Keratinocyte (primary cell): ENCODE results near the gene THEM4. TPM values are rescaled to one million over a fixed set of nuclear protein-coding genes. Genes with fewer than 3 reads are reported as not detected.

Experiments used
- DNase-seq: peaks from one replicate; pipeline ENCODE4 v3.0.0-alpha.2; 2011; ENCODE audit warnings: low read depth, missing footprints, low spot score
- FAIRE-seq: peaks from 2 replicates; lab custom pipeline; 2011; peaks lifted over from hg19 to GRCh38; lab: Jason Lieb, UNC
- H2AFZ ChIP-seq: 2 replicates; pipeline ENCODE4 v1.6.0; 2012; ENCODE audit warnings: low read length, control low read depth, inconsistent platforms; ENCODE audit not compliant: control insufficient read depth
- H3K27ac ChIP-seq: 2 replicates; pipeline ENCODE4 v1.5.1; 2011; ENCODE audit warnings: low read length; ENCODE audit not compliant: control insufficient read depth, insufficient read depth
- H3K27me3 ChIP-seq: 3 replicates; pipeline ENCODE4 v1.6.0; 2011; ENCODE audit warnings: low read length; ENCODE audit not compliant: control insufficient read depth, insufficient read depth; ENCODE audit errors: extremely low read depth
- H3K36me3 ChIP-seq, 2 experiments: 2 replicates in 1 of 2; 3 replicates in 1 of 2; pipeline ENCODE4 v1.5.1; 2011; ENCODE audit warnings: low read length in 2 of 2, mild to moderate bottlenecking in 1 of 2; ENCODE audit not compliant: control insufficient read depth in 2 of 2, insufficient read depth in 2 of 2; ENCODE audit errors: extremely low read depth in 1 of 2
- H3K4me1 ChIP-seq: 3 replicates; pipeline ENCODE4 v1.5.1; 2011; ENCODE audit warnings: low read length; ENCODE audit not compliant: control insufficient read depth, insufficient read depth; ENCODE audit errors: extremely low read depth
- H3K4me2 ChIP-seq: 3 replicates; pipeline ENCODE4 v1.6.0; 2011; ENCODE audit warnings: low read depth, low read length; ENCODE audit not compliant: control insufficient read depth, insufficient read depth; ENCODE audit errors: extremely low read depth
- H3K4me3 ChIP-seq, 3 experiments: fragments of 200-600 bp in 1 of 3; sonication (generic) in 1 of 3; 2 replicates in 2 of 3; 3 replicates in 1 of 3; pipeline ENCODE4 v1.5.1; 2011 to 2016; ENCODE audit warnings: low read length in 3 of 3, mild to moderate bottlenecking in 3 of 3, control low read depth in 2 of 3, inconsistent platforms in 1 of 3, low read depth in 1 of 3, mixed read lengths in 1 of 3, mixed run types in 1 of 3, moderate library complexity in 1 of 3; ENCODE audit not compliant: control insufficient read depth in 2 of 3, insufficient read depth in 2 of 3; ENCODE audit errors: extremely low read depth in 1 of 3
- H3K79me2 ChIP-seq: 2 replicates; pipeline ENCODE4 v1.6.0; 2012; ENCODE audit warnings: low read length; ENCODE audit not compliant: control insufficient read depth, insufficient read depth
- H3K9ac ChIP-seq: 3 replicates; pipeline ENCODE4 v1.6.0; 2011; ENCODE audit warnings: low read length; ENCODE audit not compliant: control insufficient read depth, insufficient read depth; ENCODE audit errors: extremely low read depth
- H3K9me1 ChIP-seq: 3 replicates; pipeline ENCODE4 v1.6.0; 2011; ENCODE audit warnings: low read length; ENCODE audit not compliant: control insufficient read depth, insufficient read depth; ENCODE audit errors: extremely low read depth
- H3K9me3 ChIP-seq: 2 replicates; pipeline ENCODE4 v1.5.1; 2012; ENCODE audit warnings: low read depth, low read length; ENCODE audit not compliant: control insufficient read depth
- H4K20me1 ChIP-seq: 3 replicates; pipeline ENCODE4 v1.6.0; 2011; ENCODE audit warnings: low read length; ENCODE audit not compliant: control insufficient read depth, insufficient read depth; ENCODE audit errors: extremely low read depth
- EZH2 ChIP-seq: IDR thresholded peaks from one replicate; pipeline ENCODE4 v1.6.1; 2012; ENCODE audit warnings: inconsistent platforms, mild to moderate bottlenecking, low read length, moderate library complexity
- dilution Hi-C: fragments of 300-500 bp; cut with MboI; formaldehyde crosslinking; loops from one replicate; pipeline ENCODE4 v1.7.0; 2020; ENCODE audit warnings: low sequenced_read_pairs; ENCODE audit not compliant: extremely low pct_ligation_motif_present
- polyA plus RNA-seq, 5 experiments: library from polyadenylated mRNA; depleted of rRNA in 3 of 5; stranded (reverse) in 3 of 5; stranded (forward) in 1 of 5; unstranded in 1 of 5; fragments of >200 nt; gene quantifications; 1 replicate in 1 of 5; 2 replicates in 3 of 5; 3 replicates in 1 of 5; pipeline versions ENCODE4 v1.2.1 to v1.2.3, GENCODE V29; 2011 to 2012; ENCODE audit warnings: missing spikeins in 2 of 5, low read depth in 1 of 5, low replicate concordance in 1 of 5
- TF ChIP-seq, protein P1 (sequence below), 3 experiments: IDR thresholded peaks in 1 of 3; conservative IDR thresholded peaks in 1 of 3; optimal IDR thresholded peaks in 1 of 3; 2 replicates in 2 of 3; 3 replicates in 1 of 3; pipeline versions ENCODE3 to v1.5.1; 2011; ENCODE audit warnings: low read length in 3 of 3, mild to moderate bottlenecking in 3 of 3, moderate library complexity in 2 of 3, control low read depth in 1 of 3, inconsistent platforms in 1 of 3; ENCODE audit not compliant: insufficient read depth in 2 of 3; ENCODE audit errors: extremely low read depth in 1 of 3

THEM4 gene
- polyA plus RNA-seq, 1 donor (not counting 4 experiments of a cell fraction or from before 2014, with no cell fraction given): 23.3 TPM

DNA sequence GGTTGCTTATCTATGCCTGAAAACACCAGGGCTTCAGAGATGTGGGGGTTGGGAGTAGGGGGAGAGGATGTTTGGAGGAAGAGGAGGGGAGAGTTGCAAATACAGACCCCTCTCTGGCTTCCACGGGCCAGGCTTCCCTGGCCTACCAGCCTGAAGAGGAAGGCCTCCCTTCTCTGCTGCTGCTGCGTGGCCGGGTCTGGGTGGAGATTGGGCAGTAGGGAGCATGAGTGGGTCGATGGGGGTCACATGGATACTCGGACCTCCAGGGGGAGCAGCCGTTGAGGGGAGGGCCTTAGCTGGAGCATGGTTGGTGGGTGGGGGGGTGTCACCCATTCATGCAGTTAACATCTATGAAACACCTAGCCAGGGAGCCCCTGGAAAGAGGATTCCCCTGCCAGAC lies 79.3 kb downstream of the THEM4 start:
- FAIRE-seq (no peak), DNase-seq (no peak)
- dilution Hi-C loops: no loop called here
- no peaks in the 10 kb centered on the region for H3K9me3 ChIP-seq
- H3K27me3 ChIP-seq: no peaks in the 10 kb centered on the region
- H3K36me3 ChIP-seq: no peaks in the 10 kb centered on the region
- no peak overlapping the region for H3K9ac ChIP-seq
- peaks cover 22% of the 10 kb centered on the region for H3K4me1 ChIP-seq
- no peaks in the 10 kb centered on the region for H3K79me2 ChIP-seq
- H3K27ac ChIP-seq: no peak overlapping the region
- no peak overlapping the region for H2AFZ ChIP-seq
- H3K4me2 ChIP-seq: no peak overlapping the region
- TF ChIP-seq, protein P1, sequence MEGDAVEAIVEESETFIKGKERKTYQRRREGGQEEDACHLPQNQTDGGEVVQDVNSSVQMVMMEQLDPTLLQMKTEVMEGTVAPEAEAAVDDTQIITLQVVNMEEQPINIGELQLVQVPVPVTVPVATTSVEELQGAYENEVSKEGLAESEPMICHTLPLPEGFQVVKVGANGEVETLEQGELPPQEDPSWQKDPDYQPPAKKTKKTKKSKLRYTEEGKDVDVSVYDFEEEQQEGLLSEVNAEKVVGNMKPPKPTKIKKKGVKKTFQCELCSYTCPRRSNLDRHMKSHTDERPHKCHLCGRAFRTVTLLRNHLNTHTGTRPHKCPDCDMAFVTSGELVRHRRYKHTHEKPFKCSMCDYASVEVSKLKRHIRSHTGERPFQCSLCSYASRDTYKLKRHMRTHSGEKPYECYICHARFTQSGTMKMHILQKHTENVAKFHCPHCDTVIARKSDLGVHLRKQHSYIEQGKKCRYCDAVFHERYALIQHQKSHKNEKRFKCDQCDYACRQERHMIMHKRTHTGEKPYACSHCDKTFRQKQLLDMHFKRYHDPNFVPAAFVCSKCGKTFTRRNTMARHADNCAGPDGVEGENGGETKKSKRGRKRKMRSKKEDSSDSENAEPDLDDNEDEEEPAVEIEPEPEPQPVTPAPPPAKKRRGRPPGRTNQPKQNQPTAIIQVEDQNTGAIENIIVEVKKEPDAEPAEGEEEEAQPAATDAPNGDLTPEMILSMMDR (optimal IDR thresholded peaks at IDR 0.05 in 1 of 3, IDR thresholded peaks at IDR 0.05 in 1 of 3, conservative IDR thresholded peaks at IDR 0.05 in 1 of 3; ENCODE audit: extremely low read depth in 1 of 3, insufficient read depth in 2 of 3, low read length in 3 of 3): no peak
- no peak for TF ChIP-seq EZH2
- H3K4me3 ChIP-seq: no peak overlapping the region
- no peaks in the 10 kb centered on the region for H4K20me1 ChIP-seq
- no peaks in the 10 kb centered on the region for H3K9me1 ChIP-seq

DNA sequence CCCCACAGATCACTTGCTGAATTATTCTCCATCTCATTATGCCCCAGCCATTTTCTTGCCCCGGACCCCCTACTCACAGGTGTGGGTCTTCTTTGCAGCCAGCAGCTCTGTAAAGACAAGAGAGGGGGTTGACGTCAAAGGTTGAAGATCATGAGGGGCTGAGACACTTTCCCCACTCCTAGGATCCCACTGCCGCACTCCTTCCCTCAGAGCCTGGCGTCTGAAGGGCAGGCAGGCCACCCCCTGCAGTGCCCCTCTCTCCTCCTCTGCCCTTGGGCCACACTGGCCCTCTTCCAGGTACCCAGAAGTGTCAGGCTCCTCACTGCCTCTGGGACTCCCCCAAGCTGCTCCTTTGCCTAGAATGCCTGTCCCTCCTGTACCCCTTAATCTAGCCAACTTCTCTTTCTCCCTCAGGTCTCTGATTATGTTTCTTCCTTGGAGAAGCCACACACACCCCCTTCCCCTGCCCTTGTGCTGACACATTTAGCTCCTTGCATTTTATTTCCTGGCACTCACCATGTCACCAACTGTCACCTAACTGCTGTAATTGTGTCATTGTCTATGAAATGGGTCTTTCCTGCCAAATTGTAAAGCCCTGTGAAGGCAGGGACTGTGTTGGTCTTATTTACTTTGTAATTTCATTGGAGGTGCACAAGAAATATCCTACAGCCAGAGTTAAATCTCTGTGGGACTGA lies 79.8 kb downstream of the THEM4 start:
- Histone ChIP-seq H3K27me3 (no peaks in the 10 kb centered on the region), H3K4me1 (peaks cover 22% of the 10 kb centered on the region), H3K36me3 (no peaks in the 10 kb centered on the region), H3K4me2 (peak overlapping the region; percentile 48), H3K9ac (no peak overlapping the region), H3K4me3 (no peak overlapping the region), H3K27ac (no peak overlapping the region), H3K9me1 (no peaks in the 10 kb centered on the region), H3K79me2 (no peaks in the 10 kb centered on the region), H3K9me3 (no peaks in the 10 kb centered on the region), H4K20me1 (no peaks in the 10 kb centered on the region), H2AFZ (no peak overlapping the region)
- no peak for TF ChIP-seq EZH2
- DNase-seq (no peak), FAIRE-seq (no peak)
- dilution Hi-C loops: no loop called here

GRCh38 chr1:151828921-151829320 lies 80.4 kb downstream of the THEM4 start:
- Histone ChIP-seq H3K4me2 (peak overlapping the region; percentile 48), H3K9me3 (no peaks in the 10 kb centered on the region), H3K36me3 (no peaks in the 10 kb centered on the region), H3K27ac (no peak overlapping the region), H3K4me3 (no peak overlapping the region), H4K20me1 (no peaks in the 10 kb centered on the region), H3K9ac (no peak overlapping the region), H3K4me1 (peaks cover 22% of the 10 kb centered on the region), H3K79me2 (no peaks in the 10 kb centered on the region), H3K9me1 (no peaks in the 10 kb centered on the region), H3K27me3 (no peaks in the 10 kb centered on the region), H2AFZ (no peak overlapping the region)
- FAIRE-seq: peak; percentile 67
- dilution Hi-C loops: no loop called here
- TF ChIP-seq, protein P1 (optimal IDR thresholded peaks at IDR 0.05 in 1 of 3, IDR thresholded peaks at IDR 0.05 in 1 of 3, conservative IDR thresholded peaks at IDR 0.05 in 1 of 3; ENCODE audit: extremely low read depth in 1 of 3, insufficient read depth in 2 of 3, low read length in 3 of 3): no peak
- no peak for TF ChIP-seq EZH2
- DNase-seq: no peak
